GM12891 (cell line): ENCODE results near the gene RHOBTB1.

Source experiments
- POLR2AphosphoS5 ChIP-seq: IDR thresholded peaks from 2 replicates; pipeline ENCODE4 v1.6.1; 2011; ENCODE audit warnings: low read depth, low read length, control low read depth
- TAF1 ChIP-seq: IDR thresholded peaks from 2 replicates; pipeline ENCODE4 v1.6.1; 2011; ENCODE audit warnings: low read depth, low read length, control low read depth

DNA sequence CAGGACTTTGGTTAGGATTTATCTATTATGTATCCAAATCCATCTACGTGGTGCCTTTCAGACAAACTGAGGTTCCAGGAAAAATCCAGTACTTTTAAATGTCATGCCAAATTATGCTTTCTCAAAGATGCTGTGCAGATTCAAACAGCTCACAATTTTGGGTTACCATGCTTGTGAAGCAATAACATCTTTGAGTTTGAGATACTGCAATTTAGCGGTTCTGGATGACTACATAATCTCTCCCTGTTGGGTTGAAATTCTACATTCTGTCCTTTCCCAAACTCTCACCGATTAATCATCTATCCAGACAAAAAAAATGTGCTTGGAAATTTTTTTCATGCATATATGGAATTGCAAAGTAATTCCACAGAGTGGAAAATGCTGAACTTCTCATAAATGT lies 3.5 kb downstream of the RHOBTB1 start:
- TF ChIP-seq POLR2AphosphoS5 = no peak
- TF ChIP-seq TAF1 = no peak
